ENCODE measurements around the gene C12orf57. TPM values are rescaled to one million over a fixed set of nuclear protein-coding genes. Genes with fewer than 3 reads are reported as not detected.
A peak's percentile ranks its signal among the peaks of the same experiment; 100 is the strongest.

Gene C12orf57
- total RNA-seq, 3 donors from 2014 or later (not counting 1 experiment from before 2014, with no cell fraction given) = 125 to 157 (median 126) TPM

GRCh38 chr12:6957151-6957701, 13.4 kb downstream of the C12orf57 start:
- DNase-seq = peak in 1 of 2 donors; percentile 73
- peak overlapping the region; percentile 91 for H3K4me3 Mint-ChIP-seq
- no peaks in the 10 kb centered on the region for H3K36me3 Mint-ChIP-seq
- H3K27me3 Mint-ChIP-seq (ENCODE audit: low read depth in 2 of 2) = no peaks in the 10 kb centered on the region
- Histone ChIP-seq H3K27ac (ENCODE audit: low read length) (peak overlapping the region; percentile 96), H3K4me3 (ENCODE audit: low read length) (no peak overlapping the region), H3K36me3 (ENCODE audit: control insufficient read depth, insufficient read depth, low read length) (peaks cover 78% of the 10 kb centered on the region), H3K27me3 (ENCODE audit: control insufficient read depth, insufficient read depth, low read length) (no peaks in the 10 kb centered on the region), H3K9me3 (ENCODE audit: control insufficient read depth, insufficient read depth, low read length) (no peaks in the 10 kb centered on the region), H3K4me1 (ENCODE audit: control insufficient read depth, insufficient read depth, low read length) (peaks cover 100% of the 10 kb centered on the region)
- peak; percentile 4 to 19 (median 5) for ATAC-seq
- WGBS (ENCODE audit: insufficient coverage) = 40% methylated on average over 20 of the region's 20 CpGs
- H3K4me1 Mint-ChIP-seq = peaks cover 82 to 95% of the 10 kb centered on the region in 2 donors
- no peaks in the 10 kb centered on the region for H3K9me3 Mint-ChIP-seq
- H3K27ac Mint-ChIP-seq = peak overlapping the region; percentile 98 to 99
- intact Hi-C loops (cut with micrococcal nuclease) = no loop called here
- TF ChIP-seq CTCF (IDR thresholded peaks at IDR 0.05) = no peak

GRCh38 chr12:6957741-6958608, 14.2 kb downstream of the C12orf57 start:
- TF ChIP-seq CTCF (IDR thresholded peaks at IDR 0.05) = no peak
- Mint-ChIP-seq H3K27ac (peak overlapping the region; percentile 98 to 99), H3K4me1 (peaks cover 75 to 89% of the 10 kb centered on the region in 2 donors), H3K9me3 (no peaks in the 10 kb centered on the region), H3K36me3 (no peaks in the 10 kb centered on the region), H3K4me3 (peak overlapping the region; percentile 92), H3K27me3 (ENCODE audit: low read depth in 2 of 2) (no peaks in the 10 kb centered on the region)
- 67% methylated on average over 28 of the region's 28 CpGs for whole genome bisulfite sequencing (ENCODE audit: insufficient coverage)
- DNase-seq (peak in 1 of 2 donors; percentile 41), ATAC-seq (no peak)
- H3K27ac ChIP-seq (ENCODE audit: low read length) = peak overlapping the region; percentile 96
- no peaks in the 10 kb centered on the region for H3K9me3 ChIP-seq (ENCODE audit: control insufficient read depth, insufficient read depth, low read length)
- peaks cover 100% of the 10 kb centered on the region for H3K4me1 ChIP-seq (ENCODE audit: control insufficient read depth, insufficient read depth, low read length)
- H3K36me3 ChIP-seq (ENCODE audit: control insufficient read depth, insufficient read depth, low read length) = peaks cover 71% of the 10 kb centered on the region
- peak overlapping the region; percentile 22 for H3K4me3 ChIP-seq (ENCODE audit: low read length)
- no peaks in the 10 kb centered on the region for H3K27me3 ChIP-seq (ENCODE audit: control insufficient read depth, insufficient read depth, low read length)
- intact Hi-C loops (cut with micrococcal nuclease) = no loop called here

GRCh38 chr12:6958609-6959057, 14.8 kb downstream of the C12orf57 start:
- intact Hi-C loops (cut with micrococcal nuclease) = loop anchor here (1.0 kb wide), 2 partner anchors 9 to 14 kb away; partner anchors contain the start of gene C12orf57
- H3K4me1 ChIP-seq (ENCODE audit: control insufficient read depth, insufficient read depth, low read length) = peaks cover 95% of the 10 kb centered on the region
- H3K27me3 ChIP-seq (ENCODE audit: control insufficient read depth, insufficient read depth, low read length) = no peaks in the 10 kb centered on the region
- no peaks in the 10 kb centered on the region for H3K9me3 ChIP-seq (ENCODE audit: control insufficient read depth, insufficient read depth, low read length)
- peak overlapping the region; percentile 96 for H3K27ac ChIP-seq (ENCODE audit: low read length)
- H3K4me3 Mint-ChIP-seq = peak overlapping the region; percentile 92
- 11% methylated on average over 10 of the region's 10 CpGs for WGBS (ENCODE audit: insufficient coverage)
- peak overlapping the region; percentile 22 for H3K4me3 ChIP-seq (ENCODE audit: low read length)
- H3K9me3 Mint-ChIP-seq = no peaks in the 10 kb centered on the region
- peak overlapping the region; percentile 98 to 99 for H3K27ac Mint-ChIP-seq
- DNase-seq (no peak), ATAC-seq (no peak)
- H3K36me3 Mint-ChIP-seq = no peaks in the 10 kb centered on the region
- no peaks in the 10 kb centered on the region for H3K27me3 Mint-ChIP-seq (ENCODE audit: low read depth in 2 of 2)
- peaks cover 70 to 82% of the 10 kb centered on the region in 2 donors for H3K4me1 Mint-ChIP-seq
- no peak for TF ChIP-seq CTCF (IDR thresholded peaks at IDR 0.05)
- H3K36me3 ChIP-seq (ENCODE audit: control insufficient read depth, insufficient read depth, low read length) = peaks cover 69% of the 10 kb centered on the region
